Omental fat pad (tissue), 4 donors: Measurements from ENCODE around the gene USH1C. TPM values are rescaled to one million over a fixed set of nuclear protein-coding genes. Genes with fewer than 3 reads are reported as not detected.

Source experiments
- ATAC-seq: fragments of 150-250 bp; one replicate; pipeline ENCODE4 v1.9.1; 2016; ENCODE audit warnings: mild to moderate bottlenecking, moderate library complexity; ENCODE audit not compliant: low FRiP score
- DNase-seq: peaks from one replicate; pipeline ENCODE4 v3.0.0-alpha.2; 2019; ENCODE audit warnings: low spot score
- CTCF ChIP-seq, 3 donors: fragments of 450-650 bp; IDR thresholded peaks; one replicate each; pipeline ENCODE4 v1.5.1; 2016 to 2017; ENCODE audit warnings: antibody characterized with exemption in 3 of 3, mild to moderate bottlenecking in 3 of 3, moderate library complexity in 2 of 3
- total RNA-seq, 4 donors: library from RNA; depleted of rRNA; stranded (reverse); fragments of >200 nt; gene quantifications; one replicate each; pipeline ENCODE4 v1.1.0, GENCODE V29; 2016

The USH1C gene
- total RNA-seq, 4 donors from 2014 or later: 0.19 TPM; not detected in 3

- TF ChIP-seq CTCF (IDR thresholded peaks at IDR 0.05): no peak
- DNase-seq (peak; percentile 10), ATAC-seq (no peak)
Observed at GRCh38 chr11:17585911-17586695, 41.9 kb upstream of the USH1C start.

- DNase-seq (no peak), ATAC-seq (no peak)
- no peak for TF ChIP-seq CTCF (IDR thresholded peaks at IDR 0.05)
Observed at GRCh38 chr11:17581732-17582053, 37.5 kb upstream of the USH1C start.

GRCh38 chr11:17581036-17581731, 37.0 kb upstream of the USH1C start:
- TF ChIP-seq CTCF (IDR thresholded peaks at IDR 0.05): no peak
- ATAC-seq (no peak), DNase-seq (no peak)

- no peak for TF ChIP-seq CTCF (IDR thresholded peaks at IDR 0.05)
- no peak for ATAC-seq
- DNase-seq: no peak
Observed at GRCh38 chr11:17580271-17580670, 36.1 kb upstream of the USH1C start.

GRCh38 chr11:17579451-17579850, 35.2 kb upstream of the USH1C start:
- DNase-seq (no peak), ATAC-seq (no peak)
- TF ChIP-seq CTCF (IDR thresholded peaks at IDR 0.05): no peak

- no peak for TF ChIP-seq CTCF (IDR thresholded peaks at IDR 0.05)
- DNase-seq (no peak), ATAC-seq (no peak)
Observed at GRCh38 chr11:17578958-17579357, 34.7 kb upstream of the USH1C start.

GRCh38 chr11:17578296-17578695, 34.1 kb upstream of the USH1C start:
- no peak for TF ChIP-seq CTCF (IDR thresholded peaks at IDR 0.05)
- ATAC-seq (no peak), DNase-seq (no peak)
